HG03442 (cell line): ENCODE results near the gene PTPRN2.
"Not testable (repeated sequence)": the region's sequence is repeated elsewhere in the genome, so short reads cannot be mapped to it uniquely, and the experiment has no call there.

ENCODE experiments used
- ATAC-seq: cut with Tn5 transposase; IDR thresholded peaks from one replicate; pipeline ENCODE4 v1.9.1; 2021; ENCODE audit warnings: mild to moderate bottlenecking, moderate library complexity; ENCODE audit not compliant: unreplicated experiment

The PTPRN2 gene

GRCh38 chr7:158587162-158588084 is at the start of gene PTPRN2:
Gene PTPRN2 (minus strand): TSS chr7:158587823.
- peak; percentile 69 for ATAC-seq

GRCh38 chr7:158633055-158633956 is 45.7 kb upstream of the PTPRN2 start:
- peak; percentile 71 for ATAC-seq

- no peak for ATAC-seq
Observed at GRCh38 chr7:158631574-158632195, 44.1 kb upstream of the PTPRN2 start.

- not testable (repeated sequence) for ATAC-seq
Observed at GRCh38 chr7:158626289-158626688, 38.7 kb upstream of the PTPRN2 start.

GRCh38 chr7:158623241-158623640 is 35.6 kb upstream of the PTPRN2 start:
- ATAC-seq: no peak

GRCh38 chr7:158620839-158621441 is 33.3 kb upstream of the PTPRN2 start:
- no peak for ATAC-seq

- no peak for ATAC-seq
Observed at GRCh38 chr7:158620418-158620817, 32.8 kb upstream of the PTPRN2 start.

- ATAC-seq: no peak
Observed at GRCh38 chr7:158618745-158619140, 31.1 kb upstream of the PTPRN2 start.

GRCh38 chr7:158617737-158618128 is 30.1 kb upstream of the PTPRN2 start:
- ATAC-seq: no peak

- ATAC-seq: no peak
Observed at GRCh38 chr7:158616050-158616449, 28.4 kb upstream of the PTPRN2 start.

- no peak for ATAC-seq
Observed at GRCh38 chr7:158614700-158615099, 27.1 kb upstream of the PTPRN2 start.

- ATAC-seq: peak; percentile 92
Observed at GRCh38 chr7:158613481-158613880, 25.9 kb upstream of the PTPRN2 start.

GRCh38 chr7:158612546-158612945 is 24.9 kb upstream of the PTPRN2 start:
- ATAC-seq: no peak

- no peak for ATAC-seq
Observed at GRCh38 chr7:158611541-158611940, 23.9 kb upstream of the PTPRN2 start.

GRCh38 chr7:158609313-158609974 is 21.8 kb upstream of the PTPRN2 start:
- ATAC-seq: no peak

GRCh38 chr7:158607563-158607962 is 19.9 kb upstream of the PTPRN2 start:
- no peak for ATAC-seq

- no peak for ATAC-seq
Observed at GRCh38 chr7:158606671-158607424, 19.2 kb upstream of the PTPRN2 start.

- no peak for ATAC-seq
Observed at GRCh38 chr7:158606129-158606528, 18.5 kb upstream of the PTPRN2 start.
